K562 treated with DMSO at 1 percent for 24 hours (cell line): ENCODE measurements around the gene EMD. TPM values are rescaled to one million over a fixed set of nuclear protein-coding genes. Genes with fewer than 3 reads are reported as not detected.

Experiments used
- total RNA-seq: library from RNA; unstranded; fragments of 300-600 nt; gene quantifications from 2 replicates; pipeline ENCODE4 v1.2.3, GENCODE V29; 2022; ENCODE audit warnings: low read depth; ENCODE audit not compliant: insufficient read depth

EMD gene
- 91.3 and 103 TPM in 2 replicates for total RNA-seq

DNA sequence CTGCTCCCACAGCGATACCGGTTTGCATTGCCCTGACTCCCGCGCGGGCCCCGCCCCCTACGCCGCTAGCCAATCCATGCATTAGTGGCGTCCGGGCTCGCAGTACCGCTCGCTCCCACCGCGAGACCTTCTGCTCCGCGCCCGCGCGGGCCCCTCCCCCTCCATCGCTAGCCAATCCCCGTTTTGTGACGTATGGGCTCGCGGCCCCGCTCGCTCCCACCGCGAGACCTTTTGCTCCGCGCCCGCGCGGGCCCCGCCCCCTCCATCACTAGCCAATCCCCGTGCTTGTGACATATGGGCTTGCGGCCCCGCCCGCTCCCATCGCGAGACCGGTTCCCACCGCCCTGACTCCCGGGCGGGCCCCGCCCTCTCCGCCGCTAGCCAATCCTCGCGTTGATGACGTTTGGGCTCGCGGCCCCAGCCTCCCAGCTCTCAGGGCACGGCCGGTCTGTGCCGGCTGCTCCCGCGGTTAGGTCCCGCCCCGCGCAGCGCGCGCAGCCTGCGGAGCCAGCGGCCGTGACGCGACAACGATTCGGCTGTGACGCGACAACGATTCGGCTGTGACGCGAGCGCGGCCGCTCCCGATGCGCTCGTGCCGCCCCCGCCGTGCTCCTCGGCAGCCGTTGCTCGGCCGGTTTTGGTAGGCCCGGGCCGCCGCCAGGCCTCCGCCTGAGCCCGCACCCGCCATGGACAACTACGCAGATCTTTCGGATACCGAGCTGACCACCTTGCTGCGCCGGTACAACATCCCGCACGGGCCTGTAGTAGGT, at the start of gene EMD:
TSS of gene EMD (plus strand) at position 497 of the 770 bp plus-strand sequence. CDS start at position 687, 190 bp downstream.

DNA sequence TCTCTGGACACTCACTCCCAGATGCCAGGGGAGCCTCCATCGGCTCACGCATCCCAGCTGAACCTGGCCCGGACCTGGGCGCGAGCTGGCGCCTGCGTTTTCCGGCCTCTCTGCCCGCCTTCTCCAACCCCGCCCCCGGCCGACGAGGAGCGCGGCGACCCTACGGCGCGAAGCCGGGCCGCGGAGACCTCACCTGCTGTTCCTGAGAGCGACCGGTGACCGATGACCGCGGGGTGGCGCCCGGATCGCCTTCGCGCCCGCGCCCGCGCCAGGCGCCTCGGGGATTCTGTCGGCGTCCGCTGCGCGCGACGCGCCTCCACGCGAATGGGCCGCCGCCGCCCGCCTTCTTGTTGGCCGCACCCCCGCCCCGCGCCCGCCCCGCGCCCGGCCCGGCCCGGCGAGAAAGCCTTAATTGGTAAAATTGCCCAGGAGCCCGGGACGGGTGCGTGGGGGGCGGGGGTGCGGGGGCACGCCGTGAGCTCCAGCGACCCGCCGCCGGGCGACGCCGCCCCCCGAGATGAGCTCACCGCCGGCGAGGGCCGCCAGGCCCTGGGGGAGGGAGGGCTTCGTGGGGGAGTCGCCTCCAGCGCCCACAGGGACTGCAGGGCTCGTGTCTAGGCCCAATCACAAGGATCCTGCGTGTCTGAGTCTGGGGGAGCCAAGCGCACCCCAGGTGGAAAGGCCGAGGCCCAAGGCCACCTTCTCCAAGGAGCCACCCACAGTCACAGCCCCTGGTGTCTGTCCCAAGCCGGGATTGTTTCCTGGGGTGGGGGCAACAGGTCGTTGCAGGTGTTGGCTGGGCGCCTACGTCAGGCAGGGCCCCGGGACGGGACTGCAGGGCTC, 4.6 kb upstream of the EMD start, which contains the start of gene FLNA:
TSS of gene FLNA (minus strand) at position 322 of the 843 bp plus-strand sequence. CDS start 3,389 bp downstream, outside the sequence.

DNA sequence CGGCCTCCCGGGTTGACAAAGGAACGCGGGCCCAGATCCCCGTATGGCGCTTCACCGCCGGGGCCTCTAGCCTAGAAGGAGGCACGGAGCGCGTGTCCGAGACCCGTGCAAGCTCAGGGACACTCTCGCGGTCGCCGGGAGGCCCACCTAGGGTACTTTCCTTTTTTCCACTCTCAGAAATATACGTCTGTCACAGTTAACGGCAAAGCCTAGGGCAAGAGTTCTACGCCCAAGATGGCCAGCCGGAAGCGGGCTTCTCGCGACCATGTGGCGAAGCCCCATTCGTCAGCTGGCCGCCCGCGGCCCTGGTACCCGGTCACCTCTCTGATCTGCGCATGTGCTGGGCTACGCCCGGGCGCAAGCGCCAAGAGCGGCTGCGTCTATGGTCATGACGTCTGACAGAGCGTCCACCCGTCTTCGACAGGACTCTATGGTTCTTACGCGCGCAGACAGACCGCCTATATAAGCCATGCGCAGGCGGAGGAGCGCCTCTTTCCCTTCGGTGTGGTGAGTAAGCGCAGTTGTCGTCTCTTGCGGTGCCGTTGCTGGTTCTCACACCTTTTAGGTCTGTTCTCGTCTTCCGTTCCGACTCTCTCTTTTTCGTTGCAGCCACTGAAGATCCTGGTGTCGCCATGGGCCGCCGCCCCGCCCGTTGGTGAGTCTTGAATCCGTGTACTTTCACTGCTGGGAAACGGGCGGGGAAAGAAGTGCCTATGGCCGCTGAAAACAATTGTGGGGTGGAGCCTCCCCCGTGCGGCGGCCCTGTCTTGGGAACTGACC, 19.0 kb downstream of the EMD start, which contains the start of gene RPL10:
TSS of gene RPL10 (plus strand) at position 490 of the 780 bp plus-strand sequence. CDS start at position 633, 143 bp downstream.

DNA sequence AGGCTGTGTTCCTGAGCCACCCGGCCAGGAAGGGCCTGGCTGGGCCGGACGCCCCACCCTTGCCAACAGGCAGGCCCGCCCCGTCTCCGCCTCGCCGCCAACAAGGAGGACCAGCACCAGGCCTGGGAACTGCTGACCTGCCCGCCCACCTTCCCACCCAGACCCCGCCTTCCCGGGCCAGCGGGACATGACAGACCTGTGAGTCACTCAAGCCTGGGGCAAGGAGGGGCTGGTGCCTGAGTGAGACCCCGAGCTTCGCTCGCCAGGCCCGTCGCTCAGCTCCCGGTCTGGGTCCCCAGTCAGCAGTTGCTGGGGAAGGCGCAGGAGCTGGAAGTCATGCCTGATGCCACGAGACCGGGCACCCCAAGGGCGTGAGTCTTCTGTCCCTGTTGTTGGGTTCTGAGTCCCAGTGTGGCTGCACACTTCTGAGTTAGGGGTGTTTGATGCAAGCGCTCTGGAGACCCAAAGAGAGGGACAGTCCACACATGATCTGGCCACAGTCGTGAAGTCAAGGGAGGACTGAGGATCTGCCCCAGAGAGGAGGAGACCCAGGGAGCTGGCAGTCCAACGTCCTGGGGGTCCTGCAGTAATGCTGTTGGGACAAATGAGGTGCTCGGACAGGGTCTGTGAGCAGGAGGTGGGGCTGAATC, 30.3 kb downstream of the EMD start, which contains the start of gene DNASE1L1:
TSS of gene DNASE1L1 (minus strand) at position 33 of the 650 bp plus-strand sequence. CDS start 3,686 bp downstream, outside the sequence.

DNA sequence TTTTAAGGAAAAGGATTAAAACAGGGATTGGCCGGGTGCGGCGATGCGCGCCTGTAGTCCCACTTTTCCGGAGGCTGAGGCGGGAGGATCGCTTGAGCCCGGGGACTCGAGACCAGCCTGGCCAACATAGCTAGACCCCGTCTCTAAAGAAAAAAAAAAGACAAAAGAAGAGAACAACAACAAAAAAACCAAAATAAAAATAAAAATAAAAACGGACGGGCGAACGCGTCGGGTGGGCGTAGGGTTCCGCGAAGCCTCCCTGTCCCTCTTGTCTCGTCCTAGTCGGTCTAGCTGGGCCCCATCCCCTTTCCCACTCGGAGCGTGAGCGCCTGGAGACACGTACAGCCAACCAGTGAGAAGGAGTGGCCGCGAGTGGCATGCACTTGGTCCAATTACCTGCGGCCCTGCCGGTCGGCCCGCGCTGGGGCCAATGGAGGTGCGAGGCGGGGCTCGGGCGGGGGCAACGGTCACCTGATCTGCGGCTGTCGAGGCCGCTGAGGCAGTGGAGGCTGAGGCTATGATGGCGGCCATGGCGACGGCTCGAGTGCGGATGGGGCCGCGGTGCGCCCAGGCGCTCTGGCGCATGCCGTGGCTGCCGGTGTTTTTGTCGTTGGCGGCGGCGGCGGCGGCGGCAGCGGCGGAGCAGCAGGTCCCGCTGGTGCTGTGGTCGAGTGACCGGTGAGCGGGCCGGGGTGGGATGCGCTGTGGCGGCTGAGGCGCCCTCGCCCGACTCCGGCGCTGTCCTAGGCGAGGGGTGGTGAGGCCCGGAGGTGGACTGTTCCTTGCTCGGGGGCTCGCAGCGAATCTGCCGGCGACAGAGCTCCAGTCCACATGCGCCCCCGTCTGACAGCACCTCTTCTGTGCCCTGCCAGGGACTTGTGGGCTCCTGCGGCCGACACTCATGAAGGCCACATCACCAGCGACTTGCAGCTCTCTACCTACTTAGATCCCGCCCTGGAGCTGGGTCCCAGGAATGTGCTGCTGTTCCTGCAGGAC, 49.4 kb downstream of the EMD start, which contains the start of gene ATP6AP1:
TSS of gene ATP6AP1 (plus strand) at position 502 of the 996 bp plus-strand sequence. CDS start at position 518, 16 bp downstream.

Other genes starting within 250 kb of the EMD start
- gene OPN1LW, start 235.1 kb upstream of the EMD start, total RNA-seq, result not detected in 2 replicates
- gene OPN1MW, start 196.7 kb upstream of the EMD start, total RNA-seq, result not detected in 2 replicates
- gene OPN1MW2, start 159.5 kb upstream of the EMD start, total RNA-seq, result not detected in 2 replicates
- not detected in 2 replicates for gene OPN1MW3, start 121.7 kb upstream of the EMD start, total RNA-seq
- not detected in 2 replicates for gene TEX28, start 84.2 kb upstream of the EMD start, total RNA-seq
- gene TKTL1, start 83.5 kb upstream of the EMD start, total RNA-seq, result 2.7 and 2.9 TPM in 2 replicates
- gene FLNA, start 4.7 kb upstream of the EMD start, total RNA-seq, result 439 and 455 TPM in 2 replicates
- 11,901 and 12,258 TPM in 2 replicates for gene RPL10, start 19.1 kb downstream of the EMD start, total RNA-seq
- 33.9 and 36.1 TPM in 2 replicates for gene DNASE1L1, start 30.0 kb downstream of the EMD start, total RNA-seq
- gene TAFAZZIN, start 32.2 kb downstream of the EMD start, total RNA-seq, result 50.3 and 60.2 TPM in 2 replicates
- gene ATP6AP1, start 49.4 kb downstream of the EMD start, total RNA-seq, result 233 TPM in 2 replicates
- 124 and 126 TPM in 2 replicates for gene GDI1, start 57.9 kb downstream of the EMD start, total RNA-seq
- 212 and 228 TPM in 2 replicates for gene FAM50A, start 64.8 kb downstream of the EMD start, total RNA-seq
- 9.9 and 11.4 TPM in 2 replicates for gene PLXNA3, start 79.0 kb downstream of the EMD start, total RNA-seq
- gene LAGE3, start 100.0 kb downstream of the EMD start, total RNA-seq, result 276 and 296 TPM in 2 replicates
- gene UBL4A, start 107.3 kb downstream of the EMD start, total RNA-seq, result 85.5 and 100 TPM in 2 replicates
- gene SLC10A3, start 111.3 kb downstream of the EMD start, total RNA-seq, result 53.6 and 59.5 TPM in 2 replicates
- gene FAM3A, start 136.9 kb downstream of the EMD start, total RNA-seq, result 134 and 149 TPM in 2 replicates
- gene G6PD, start 167.6 kb downstream of the EMD start, total RNA-seq, result 279 and 293 TPM in 2 replicates
- gene IKBKG, start 168.3 kb downstream of the EMD start, total RNA-seq, result 61.0 and 63.2 TPM in 2 replicates
- gene CTAG1A, start 205.8 kb downstream of the EMD start, total RNA-seq, result not detected in 2 replicates
- not detected in 2 replicates for gene CTAG1B, start 240.0 kb downstream of the EMD start, total RNA-seq